Panc1 (cell line): ENCODE data around the gene LPIN1.

Experiments used
- CTCF ChIP-seq: fragments of 450-650 bp; IDR thresholded peaks from 2 replicates; pipeline ENCODE4 v1.5.1; 2017; ENCODE audit warnings: mild to moderate bottlenecking
- SIN3A ChIP-seq: IDR thresholded peaks from 2 replicates; pipeline ENCODE4 v1.6.1; 2012; ENCODE audit warnings: low read depth, mild to moderate bottlenecking, low read length, moderate library complexity, borderline replicate concordance; ENCODE audit not compliant: insufficient read depth
- TCF7L2 ChIP-seq: IDR thresholded peaks from 2 replicates; pipeline ENCODE4 v1.6.1; 2011; ENCODE audit warnings: mild to moderate bottlenecking, low read depth, low read length, inconsistent platforms
- TF ChIP-seq, protein P1 (sequence below), 2 experiments: IDR thresholded peaks; 2 replicates each; pipeline ENCODE4 v1.6.1; 2011 to 2012; ENCODE audit warnings: low read depth in 2 of 2, control low read depth in 1 of 2, low read length in 1 of 2, mild to moderate bottlenecking in 1 of 2, moderate library complexity in 1 of 2; ENCODE audit not compliant: insufficient read depth in 1 of 2

DNA sequence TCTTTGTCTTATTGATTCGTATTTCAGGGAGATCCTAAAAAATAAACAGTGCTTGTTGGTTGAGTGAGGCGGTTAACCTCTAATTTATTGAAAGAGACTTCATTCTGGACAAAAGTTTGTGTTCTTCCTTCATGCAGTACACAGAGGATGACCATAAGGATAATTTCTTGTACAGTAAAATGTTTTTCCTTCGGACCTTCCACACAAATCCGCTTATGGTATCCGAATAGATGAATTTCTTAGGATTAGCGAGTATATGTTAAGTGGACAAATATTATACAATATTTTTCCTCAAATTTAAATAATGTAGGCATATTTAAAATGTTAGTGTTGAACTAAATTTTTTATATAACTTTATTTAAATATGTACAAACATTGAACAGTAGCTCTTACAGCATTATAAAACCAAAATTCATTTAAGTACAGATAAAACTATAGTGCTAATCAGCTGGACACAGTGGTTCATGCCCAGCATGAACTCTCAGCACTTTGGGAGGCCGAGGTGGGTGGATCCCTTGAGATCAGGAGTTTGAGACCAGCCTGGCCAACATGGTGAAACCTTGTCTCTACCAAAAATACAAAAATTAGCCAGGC is 84.4 kb downstream of the LPIN1 start:
- TF ChIP-seq CTCF, result no peak
- TF ChIP-seq, protein P1, sequence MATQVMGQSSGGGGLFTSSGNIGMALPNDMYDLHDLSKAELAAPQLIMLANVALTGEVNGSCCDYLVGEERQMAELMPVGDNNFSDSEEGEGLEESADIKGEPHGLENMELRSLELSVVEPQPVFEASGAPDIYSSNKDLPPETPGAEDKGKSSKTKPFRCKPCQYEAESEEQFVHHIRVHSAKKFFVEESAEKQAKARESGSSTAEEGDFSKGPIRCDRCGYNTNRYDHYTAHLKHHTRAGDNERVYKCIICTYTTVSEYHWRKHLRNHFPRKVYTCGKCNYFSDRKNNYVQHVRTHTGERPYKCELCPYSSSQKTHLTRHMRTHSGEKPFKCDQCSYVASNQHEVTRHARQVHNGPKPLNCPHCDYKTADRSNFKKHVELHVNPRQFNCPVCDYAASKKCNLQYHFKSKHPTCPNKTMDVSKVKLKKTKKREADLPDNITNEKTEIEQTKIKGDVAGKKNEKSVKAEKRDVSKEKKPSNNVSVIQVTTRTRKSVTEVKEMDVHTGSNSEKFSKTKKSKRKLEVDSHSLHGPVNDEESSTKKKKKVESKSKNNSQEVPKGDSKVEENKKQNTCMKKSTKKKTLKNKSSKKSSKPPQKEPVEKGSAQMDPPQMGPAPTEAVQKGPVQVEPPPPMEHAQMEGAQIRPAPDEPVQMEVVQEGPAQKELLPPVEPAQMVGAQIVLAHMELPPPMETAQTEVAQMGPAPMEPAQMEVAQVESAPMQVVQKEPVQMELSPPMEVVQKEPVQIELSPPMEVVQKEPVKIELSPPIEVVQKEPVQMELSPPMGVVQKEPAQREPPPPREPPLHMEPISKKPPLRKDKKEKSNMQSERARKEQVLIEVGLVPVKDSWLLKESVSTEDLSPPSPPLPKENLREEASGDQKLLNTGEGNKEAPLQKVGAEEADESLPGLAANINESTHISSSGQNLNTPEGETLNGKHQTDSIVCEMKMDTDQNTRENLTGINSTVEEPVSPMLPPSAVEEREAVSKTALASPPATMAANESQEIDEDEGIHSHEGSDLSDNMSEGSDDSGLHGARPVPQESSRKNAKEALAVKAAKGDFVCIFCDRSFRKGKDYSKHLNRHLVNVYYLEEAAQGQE (IDR thresholded peaks at IDR 0.05; ENCODE audit: insufficient read depth in 1 of 2, low read depth in 2 of 2, low read length in 1 of 2), result no peak
- TF ChIP-seq SIN3A, result no peak
- no peak for TF ChIP-seq TCF7L2
